PC-3 (cell line): ENCODE measurements around the gene STARD3. TPM values are rescaled to one million over a fixed set of nuclear protein-coding genes. Genes with fewer than 3 reads are reported as not detected.

Experiments
- ATAC-seq: fragments of 200-7000 bp; cut with Tn5 transposase; 2 replicates; pipeline ENCODE4 v1.9.1; 2020; ENCODE audit warnings: mild to moderate bottlenecking, moderate library complexity
- BruUV-seq: library from RNA; stranded (reverse); fragments of 400-500 nt; replicated peaks from 2 replicates; lab custom pipeline; 2021; lab: Mats Ljungman, UMichigan
- CTCF ChIA-PET: fragments of 300-600 bp; sonication (Branson Sonifier 250); formaldehyde crosslinking; loops from one replicate; lab custom pipeline; 2022; ENCODE audit warnings: antibody characterized with exemption; lab: Charles Lee
- POLR2A ChIA-PET: fragments of 300-600 bp; sonication (Branson Sonifier 250); formaldehyde crosslinking; loops from one replicate; lab custom pipeline; 2022; ENCODE audit warnings: antibody characterized with exemption; ENCODE audit not compliant: unreplicated experiment; lab: Charles Lee
- DNase-seq: peaks from one replicate; pipeline ENCODE4 v3.0.0-alpha.2; 2015
- H2AFZ ChIP-seq: fragments of 300-600 bp; sonication (generic); 2 replicates; pipeline ENCODE4 v1.6.0; 2016; ENCODE audit warnings: antibody characterized with exemption, low read length
- H3F3A ChIP-seq: fragments of 300-600 bp; sonication (generic); one replicate; pipeline ENCODE4 v1.6.0; 2017; ENCODE audit warnings: antibody characterized with exemption, low read length, control low read depth, mild to moderate bottlenecking; ENCODE audit not compliant: unreplicated experiment
- H3K27ac ChIP-seq: fragments of 300-600 bp; sonication (generic); 2 replicates; pipeline ENCODE4 v1.5.1; 2016; ENCODE audit warnings: mild to moderate bottlenecking, low read length
- H3K27me3 ChIP-seq: fragments of 300-600 bp; sonication (generic); 2 replicates; pipeline ENCODE4 v1.6.1; 2016; ENCODE audit warnings: low read length, mixed read lengths
- H3K36me3 ChIP-seq: fragments of 300-600 bp; sonication (generic); 2 replicates; pipeline ENCODE4 v1.6.1; 2016; ENCODE audit warnings: low read depth, mixed run types, low read length, mixed read lengths
- H3K4me1 ChIP-seq: fragments of 300-600 bp; sonication (generic); 2 replicates; pipeline ENCODE4 v1.5.1; 2016; ENCODE audit warnings: low read length; ENCODE audit not compliant: insufficient read depth
- H3K4me2 ChIP-seq: fragments of 300-600 bp; sonication (generic); 2 replicates; pipeline ENCODE4 v1.6.0; 2016; ENCODE audit warnings: low read length
- H3K4me3 ChIP-seq: fragments of 300-600 bp; sonication (generic); 2 replicates; pipeline ENCODE4 v1.5.1; 2016; ENCODE audit warnings: mild to moderate bottlenecking, low read length, mixed read lengths
- H3K79me2 ChIP-seq: fragments of 300-600 bp; sonication (generic); 2 replicates; pipeline ENCODE4 v1.6.1; 2017; ENCODE audit warnings: low read length, mixed read lengths
- H3K9ac ChIP-seq: fragments of 300-600 bp; sonication (generic); 2 replicates; pipeline ENCODE4 v1.6.0; 2016; ENCODE audit warnings: mild to moderate bottlenecking, low read length
- H3K9me2 ChIP-seq: fragments of 300-600 bp; sonication (generic); replicated peaks from 2 replicates; pipeline ENCODE4 v1.6.1; 2016; ENCODE audit warnings: mixed run types, low read length, mixed read lengths
- H3K9me3 ChIP-seq: fragments of 300-600 bp; sonication (generic); 2 replicates; pipeline ENCODE4 v1.6.1; 2016; ENCODE audit warnings: low read length, mixed read lengths
- H4K20me1 ChIP-seq: fragments of 300-600 bp; sonication (generic); 2 replicates; pipeline ENCODE4 v1.6.1; 2016; ENCODE audit warnings: low read length, mixed read lengths
- CTCF ChIP-seq: fragments of 300-600 bp; sonication (generic); conservative IDR thresholded peaks from 2 replicates; pipeline ENCODE4 v1.5.1; 2017; ENCODE audit warnings: antibody characterized with exemption, low read depth, mild to moderate bottlenecking, low read length
- EZH2 ChIP-seq: fragments of 300-600 bp; sonication (generic); IDR thresholded peaks from one replicate; pipeline ENCODE4 v1.6.1; 2017; ENCODE audit warnings: antibody characterized with exemption, mild to moderate bottlenecking, low read length; ENCODE audit not compliant: unreplicated experiment
- EZH2phosphoT487 ChIP-seq: fragments of 300-600 bp; sonication (generic); IDR thresholded peaks from 2 replicates; pipeline ENCODE4 v1.6.1; 2018; ENCODE audit warnings: mild to moderate bottlenecking, antibody characterized with exemption, low read length, borderline replicate concordance
- intact Hi-C: fragments of 100-400 bp; cut with micrococcal nuclease; formaldehyde crosslinking; loops from 2 replicates; pipeline ENCODE4 v1.9.0; 2023
- total RNA-seq: library from RNA; depleted of rRNA; stranded (reverse); fragments of >200 nt; gene quantifications from 2 replicates; pipeline ENCODE4 v1.2.3, GENCODE V29; 2014

The STARD3 gene
- total RNA-seq, 1 experiment from 2014 or later, result 30.5 TPM

GRCh38 chr17:39676198-39676819 lies 39.4 kb downstream of the STARD3 start:
- Histone ChIP-seq H3K9me2 (no peaks in the 10 kb centered on the region), H3K27me3 (no peaks in the 10 kb centered on the region), H2AFZ (no peak overlapping the region), H3K4me3 (no peak overlapping the region), H3K79me2 (no peaks in the 10 kb centered on the region), H3K36me3 (no peaks in the 10 kb centered on the region), H3K9ac (no peak overlapping the region), H3K27ac (no peak overlapping the region), H3K4me2 (no peak overlapping the region), H3K9me3 (no peaks in the 10 kb centered on the region), H4K20me1 (no peaks in the 10 kb centered on the region), H3K4me1 (peaks cover 11% of the 10 kb centered on the region; the same call in 1 of the 2 replicates), H3F3A (no peaks in the 10 kb centered on the region)
- intact Hi-C loops, result no loop called here
- DNase-seq, result no peak
- no peak for ATAC-seq
- BruUV-seq, result no TSS peak
- CTCF ChIA-PET, result interaction anchor here (0.6 kb wide), 1 partner anchor 11 kb away, joined by 3 read pairs; the partner anchor contains the start of gene TCAP
- POLR2A ChIA-PET, result no interaction called here
- no peak for TF ChIP-seq EZH2
- TF ChIP-seq EZH2phosphoT487, result no peak
- TF ChIP-seq CTCF, result no peak

GRCh38 chr17:39677072-39677471 lies 40.1 kb downstream of the STARD3 start:
- H4K20me1 ChIP-seq, result no peaks in the 10 kb centered on the region
- POLR2A ChIA-PET, result no interaction called here
- H3K9ac ChIP-seq, result no peak overlapping the region
- TF ChIP-seq CTCF (no peak), EZH2phosphoT487 (no peak), EZH2 (no peak)
- ATAC-seq, result no peak
- no peak overlapping the region for H3K4me3 ChIP-seq
- no peak overlapping the region for H3K27ac ChIP-seq
- H3K9me3 ChIP-seq, result no peaks in the 10 kb centered on the region
- no peak overlapping the region for H2AFZ ChIP-seq
- no peak overlapping the region for H3K4me2 ChIP-seq
- H3K9me2 ChIP-seq, result no peaks in the 10 kb centered on the region
- intact Hi-C loops, result no loop called here
- no peak for DNase-seq
- H3F3A ChIP-seq, result no peaks in the 10 kb centered on the region
- H3K27me3 ChIP-seq, result no peaks in the 10 kb centered on the region
- H3K4me1 ChIP-seq, result peaks cover 11% of the 10 kb centered on the region; the same call in 1 of the 2 replicates
- no TSS peak for BruUV-seq
- H3K36me3 ChIP-seq, result no peaks in the 10 kb centered on the region
- CTCF ChIA-PET, result no interaction called here
- no peaks in the 10 kb centered on the region for H3K79me2 ChIP-seq

GRCh38 chr17:39677542-39678339 lies 40.8 kb downstream of the STARD3 start:
- no peak overlapping the region for H3K4me2 ChIP-seq
- no peaks in the 10 kb centered on the region for H4K20me1 ChIP-seq
- H3K4me3 ChIP-seq, result no peak overlapping the region
- peaks cover 11% of the 10 kb centered on the region; the same call in 1 of the 2 replicates for H3K4me1 ChIP-seq
- H3F3A ChIP-seq, result no peaks in the 10 kb centered on the region
- H3K79me2 ChIP-seq, result no peaks in the 10 kb centered on the region
- H2AFZ ChIP-seq, result no peak overlapping the region
- intact Hi-C loops, result no loop called here
- TF ChIP-seq EZH2 (no peak), EZH2phosphoT487 (no peak), CTCF (no peak)
- no peaks in the 10 kb centered on the region for H3K27me3 ChIP-seq
- no peaks in the 10 kb centered on the region for H3K36me3 ChIP-seq
- no peak for ATAC-seq
- H3K27ac ChIP-seq, result no peak overlapping the region
- DNase-seq, result no peak
- H3K9me3 ChIP-seq, result no peaks in the 10 kb centered on the region
- no peak overlapping the region for H3K9ac ChIP-seq
- POLR2A ChIA-PET, result no interaction called here
- H3K9me2 ChIP-seq, result no peaks in the 10 kb centered on the region
- BruUV-seq, result no TSS peak
- CTCF ChIA-PET, result no interaction called here
